ENCODE data around the gene DDO. TPM values are rescaled to one million over a fixed set of nuclear protein-coding genes. Genes with fewer than 3 reads are reported as not detected.

The DDO gene
- total and polyA plus RNA-seq, 2 experiments from 2014 or later = 0.10 TPM; not detected in 1

GRCh38 chr6:110345025-110345424 is 70.3 kb downstream of the DDO start (continued):
- TF ChIP-seq, protein P1, sequence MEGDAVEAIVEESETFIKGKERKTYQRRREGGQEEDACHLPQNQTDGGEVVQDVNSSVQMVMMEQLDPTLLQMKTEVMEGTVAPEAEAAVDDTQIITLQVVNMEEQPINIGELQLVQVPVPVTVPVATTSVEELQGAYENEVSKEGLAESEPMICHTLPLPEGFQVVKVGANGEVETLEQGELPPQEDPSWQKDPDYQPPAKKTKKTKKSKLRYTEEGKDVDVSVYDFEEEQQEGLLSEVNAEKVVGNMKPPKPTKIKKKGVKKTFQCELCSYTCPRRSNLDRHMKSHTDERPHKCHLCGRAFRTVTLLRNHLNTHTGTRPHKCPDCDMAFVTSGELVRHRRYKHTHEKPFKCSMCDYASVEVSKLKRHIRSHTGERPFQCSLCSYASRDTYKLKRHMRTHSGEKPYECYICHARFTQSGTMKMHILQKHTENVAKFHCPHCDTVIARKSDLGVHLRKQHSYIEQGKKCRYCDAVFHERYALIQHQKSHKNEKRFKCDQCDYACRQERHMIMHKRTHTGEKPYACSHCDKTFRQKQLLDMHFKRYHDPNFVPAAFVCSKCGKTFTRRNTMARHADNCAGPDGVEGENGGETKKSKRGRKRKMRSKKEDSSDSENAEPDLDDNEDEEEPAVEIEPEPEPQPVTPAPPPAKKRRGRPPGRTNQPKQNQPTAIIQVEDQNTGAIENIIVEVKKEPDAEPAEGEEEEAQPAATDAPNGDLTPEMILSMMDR (conservative IDR thresholded peaks at IDR 0.05; ENCODE audit: low read depth in 2 of 2) = no peak
- no peak for TF ChIP-seq STAT1 (IDR thresholded peaks at IDR 0.05; ENCODE audit: unreplicated experiment)

GRCh38 chr6:110342759-110343158 is 72.6 kb downstream of the DDO start:
- Mint-ChIP-seq H3K9me3 (no peaks in the 10 kb centered on the region), H3K4me1 (peaks cover 8% of the 10 kb centered on the region), H3K27me3 (ENCODE audit: insufficient read depth, low read depth, poor library complexity) (no peaks in the 10 kb centered on the region), H3K27ac (no peak overlapping the region), H3K36me3 (ENCODE audit: low read depth) (no peaks in the 10 kb centered on the region), H3K4me3 (no peak overlapping the region)
- Histone ChIP-seq H3K79me2 (replicated peaks; ENCODE audit: insufficient read depth) (no peaks in the 10 kb centered on the region), H3K4me1 (ENCODE audit: insufficient read depth) (no peaks in the 10 kb centered on the region), H3K4me3 (no peak overlapping the region), H3K9me2 (ENCODE audit: insufficient read depth) (no peaks in the 10 kb centered on the region), H3K27ac (ENCODE audit: low read depth) (no peak overlapping the region), H3K4me2 (no peak overlapping the region), H3K36me3 (ENCODE audit: insufficient read depth) (no peaks in the 10 kb centered on the region), H3K27me3 (ENCODE audit: insufficient read depth) (no peaks in the 10 kb centered on the region), H4K20me1 (replicated peaks; ENCODE audit: insufficient read depth) (no peaks in the 10 kb centered on the region), H2AFZ (no peak overlapping the region), H3F3A (replicated peaks; ENCODE audit: low read depth) (no peaks in the 10 kb centered on the region)
- no peak for DNase-seq (ENCODE audit: low spot score)
- ATAC-seq = no peak
- TF ChIP-seq EZH2 (IDR thresholded peaks at IDR 0.05; ENCODE audit: low read depth, unreplicated experiment) = no peak
- TF ChIP-seq JUNB (IDR thresholded peaks at IDR 0.05; ENCODE audit: unreplicated experiment) = no peak
- no peak for TF ChIP-seq ETS1 (IDR thresholded peaks at IDR 0.05)
- TF ChIP-seq NANOG (IDR thresholded peaks at IDR 0.05; ENCODE audit: borderline replicate concordance) = no peak
- TF ChIP-seq ZNF114 (CRISPR knock-in tag; IDR thresholded peaks at IDR 0.05) = no peak
- no peak for TF ChIP-seq EZH2phosphoT487 (IDR thresholded peaks at IDR 0.05; ENCODE audit: unreplicated experiment)
- TF ChIP-seq STAT1 (IDR thresholded peaks at IDR 0.05; ENCODE audit: unreplicated experiment) = no peak

Other genes starting within 250 kb of the DDO start
- 25.3 and 30.5 TPM in 2 replicates for gene WASF1, start 235.9 kb downstream of the DDO start, total RNA-seq (2014; rRNA removed; shearing (Covaris generic))
- 27.4 and 28.1 TPM in 2 replicates for gene WASF1, start 235.9 kb downstream of the DDO start, polyA plus RNA-seq (2016; fragmentation: Nextera tagmentation; extraction: Ambion mirVana)
- gene CDC40, start 235.1 kb downstream of the DDO start, total RNA-seq (2014; rRNA removed; shearing (Covaris generic)) = 24.7 and 28.9 TPM in 2 replicates
- gene CDC40, start 235.1 kb downstream of the DDO start, polyA plus RNA-seq (2016; fragmentation: Nextera tagmentation; extraction: Ambion mirVana) = 57.3 and 58.4 TPM in 2 replicates
- 0.35 TPM in 1 of 2 replicates, not detected in the other for gene METTL24, start 57.2 kb downstream of the DDO start, total RNA-seq (2014; rRNA removed; shearing (Covaris generic))
- not detected in 2 replicates for gene METTL24, start 57.2 kb downstream of the DDO start, polyA plus RNA-seq (2016; fragmentation: Nextera tagmentation; extraction: Ambion mirVana)
- gene SLC22A16, start 61.0 kb upstream of the DDO start, total RNA-seq (2014; rRNA removed; shearing (Covaris generic)) = 0.42 TPM in 1 of 2 replicates, not detected in the other
- 0.24 and 0.37 TPM in 2 replicates for gene SLC22A16, start 61.0 kb upstream of the DDO start, polyA plus RNA-seq (2016; fragmentation: Nextera tagmentation; extraction: Ambion mirVana)